Stimulated activated CD8-positive, alpha-beta memory T cell treated with anti-CD3 and anti-CD28 coated beads, Interleukin-7, amount 100 ng/mL, for 24 hours (primary cell): ENCODE results near the gene AREG.

Experiments used
- DNase-seq: peaks from one replicate; pipeline ENCODE4 v3.0.0-alpha.2; 2020; ENCODE audit warnings: low read depth

AREG gene

DNA sequence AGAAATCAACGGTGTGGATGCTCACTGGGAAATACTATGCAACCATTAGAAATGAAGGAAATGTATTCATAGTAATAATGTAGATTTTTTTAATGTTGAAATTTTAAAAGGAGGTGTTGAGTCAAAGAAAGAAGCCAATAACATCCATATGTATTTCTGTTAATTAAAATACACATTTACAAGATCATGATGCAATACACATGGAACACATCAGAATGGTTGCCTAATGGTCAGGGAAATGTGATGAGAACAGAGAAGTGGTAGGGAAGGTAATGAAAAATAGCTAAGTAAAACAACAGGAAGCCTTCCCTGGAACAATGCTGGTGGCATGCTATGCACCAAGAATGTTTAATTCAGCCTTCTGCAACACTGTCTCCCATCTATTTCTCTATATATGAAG is 18.2 kb downstream of the AREG start:
- DNase-seq, result no peak

DNA sequence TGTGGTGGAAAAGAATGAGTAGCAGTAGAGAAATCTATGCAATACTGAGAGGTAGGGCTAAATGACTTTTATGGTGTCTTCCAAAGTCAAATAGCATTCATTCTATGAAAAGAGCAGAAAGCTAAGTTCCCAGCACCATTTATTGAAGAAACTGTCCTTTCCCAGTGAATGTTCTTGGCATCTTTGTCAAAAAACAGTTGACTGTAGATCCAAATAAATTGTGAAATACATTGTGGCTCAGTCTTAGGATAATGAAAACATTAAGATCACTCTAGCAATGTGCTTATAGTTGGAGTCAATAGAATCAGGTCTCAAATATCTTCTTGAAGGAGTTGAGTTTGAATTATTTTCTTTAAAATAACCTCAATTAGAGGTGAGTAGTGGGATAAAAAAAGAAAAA is 19.4 kb downstream of the AREG start:
- DNase-seq, result no peak

DNA sequence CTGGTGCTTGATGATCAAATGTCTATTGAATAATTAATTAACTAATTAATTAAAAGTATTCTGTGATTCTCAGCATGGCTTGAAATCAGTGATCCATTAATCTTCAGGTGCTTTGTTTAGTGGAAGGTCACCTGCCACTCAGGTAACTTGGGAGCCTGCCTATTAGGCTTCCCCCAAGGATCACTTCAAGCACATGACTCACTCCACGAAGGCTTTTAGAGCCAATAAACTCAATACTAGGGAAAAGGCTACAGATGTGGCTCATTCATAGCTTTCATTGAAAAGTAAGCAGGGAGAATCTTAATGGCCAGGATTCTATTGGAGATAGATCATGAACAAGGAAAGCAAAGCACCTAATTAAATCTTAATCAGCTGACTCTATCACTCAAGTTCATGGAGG is 21.3 kb downstream of the AREG start:
- DNase-seq, result no peak

DNA sequence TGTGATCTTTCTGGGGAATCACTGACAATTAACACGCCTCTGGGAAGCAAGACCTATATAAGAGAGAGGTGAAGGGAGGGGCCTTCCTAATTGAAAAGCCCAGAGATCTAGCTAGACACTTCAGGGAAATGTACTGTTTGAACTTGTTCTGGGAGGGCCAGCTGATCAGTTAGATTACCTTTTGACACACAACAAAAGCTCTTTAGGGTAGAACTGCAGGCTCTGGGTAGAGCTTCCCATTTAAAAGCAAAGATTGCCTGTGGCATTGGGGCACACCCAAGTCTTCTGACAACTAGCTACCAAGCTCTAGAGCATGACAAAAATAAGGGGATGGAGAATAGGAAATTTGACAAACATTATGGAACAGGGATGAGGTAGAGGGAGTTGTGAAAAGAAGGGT is 26.3 kb downstream of the AREG start:
- no peak for DNase-seq

DNA sequence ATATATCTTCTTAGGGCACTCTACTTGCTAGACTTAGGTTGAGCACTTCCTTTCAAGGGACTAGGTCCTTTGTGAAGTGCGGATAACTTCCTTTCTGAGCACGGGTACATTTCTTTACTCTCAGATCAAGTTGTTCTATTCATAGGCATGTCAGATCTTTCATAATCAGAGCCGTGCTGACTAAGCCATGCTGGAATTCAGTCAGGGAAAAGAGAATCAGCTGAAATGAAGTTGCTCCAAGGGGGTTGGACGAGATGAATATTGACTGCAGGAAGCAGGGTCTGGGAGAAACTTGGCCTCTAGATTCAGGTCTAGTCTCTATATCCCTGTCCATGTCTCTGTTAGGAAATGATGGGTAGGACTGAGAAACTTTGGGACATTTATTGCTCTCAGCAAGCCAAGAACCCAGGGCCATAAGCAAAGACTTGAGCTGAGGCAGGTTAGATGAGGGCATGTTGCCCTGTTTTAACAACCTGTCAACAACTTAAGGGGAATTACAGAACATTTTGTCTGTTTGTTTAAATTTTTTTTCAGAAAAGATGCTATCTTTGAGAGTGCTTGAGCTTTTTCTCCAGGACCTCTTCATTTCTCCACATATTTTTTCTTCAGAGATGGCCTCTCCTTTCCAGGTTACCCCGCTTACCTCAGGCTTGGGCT is 28.3 kb downstream of the AREG start:
- no peak for DNase-seq

DNA sequence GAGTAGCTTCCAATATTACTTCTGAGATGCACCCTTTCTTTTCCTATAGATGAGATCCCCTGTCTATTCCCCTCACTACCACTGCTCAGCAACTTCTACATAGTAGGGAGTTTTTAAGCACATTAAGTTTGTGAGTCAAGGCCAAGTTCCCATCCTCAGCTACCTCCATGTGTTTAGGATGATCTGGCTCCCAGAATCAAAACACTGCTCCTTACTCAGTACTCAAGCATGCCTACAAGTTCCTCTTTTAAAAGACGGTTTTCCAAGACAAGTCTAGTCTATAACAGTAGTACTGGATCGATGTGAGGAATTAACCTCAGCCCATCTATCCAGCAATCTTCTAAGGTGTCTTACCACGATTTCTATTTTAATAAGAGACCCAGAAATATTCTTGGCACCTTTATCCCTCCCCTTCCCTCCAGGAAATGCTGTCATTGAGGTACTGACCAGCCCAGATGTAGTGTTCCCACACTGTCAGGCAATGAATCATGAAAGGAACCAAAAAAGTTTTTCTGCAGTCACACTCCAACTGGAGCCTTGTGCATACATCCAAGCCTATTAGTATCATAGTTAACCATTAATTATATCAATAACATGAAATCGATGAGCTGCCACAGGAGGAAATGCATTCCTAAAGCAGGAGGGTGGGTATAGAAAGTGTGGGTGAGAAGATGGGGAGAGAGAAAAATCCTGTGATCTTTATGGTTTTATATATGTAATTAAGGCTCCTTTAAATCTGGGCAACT is 29.6 kb downstream of the AREG start:
- DNase-seq, result no peak

DNA sequence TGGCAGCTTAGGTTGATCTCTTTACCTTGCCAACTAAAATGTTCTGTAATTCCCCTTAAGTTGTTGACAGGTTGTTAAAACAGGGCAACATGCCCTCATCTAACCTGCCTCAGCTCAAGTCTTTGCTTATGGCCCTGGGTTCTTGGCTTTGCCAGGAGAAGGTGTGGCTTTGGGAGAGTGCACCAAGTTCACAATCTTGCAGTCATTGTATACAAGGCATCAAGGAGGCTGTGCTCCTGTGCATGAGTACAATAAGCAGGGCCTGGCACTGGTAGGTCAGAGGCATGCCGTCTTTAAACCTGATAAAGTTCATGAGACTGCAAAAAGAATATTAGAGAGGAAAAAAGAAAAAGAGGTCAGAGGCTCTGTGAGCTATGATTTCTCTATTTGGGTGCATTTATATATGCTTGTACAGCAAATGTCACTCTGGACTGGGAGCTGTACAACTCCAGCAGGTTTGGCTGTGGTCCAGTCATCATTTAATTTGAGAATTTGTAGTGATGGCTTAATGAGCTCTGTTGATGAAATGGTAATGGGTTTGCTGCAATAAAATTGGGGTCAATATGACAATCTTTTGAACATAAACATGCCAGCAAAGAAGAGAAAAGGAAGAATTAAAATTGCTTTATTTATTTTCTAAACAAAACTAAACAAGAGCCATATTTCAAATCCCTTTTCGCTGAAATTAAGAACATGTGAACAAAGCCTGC is 30.3 kb downstream of the AREG start:
- no peak for DNase-seq

DNA sequence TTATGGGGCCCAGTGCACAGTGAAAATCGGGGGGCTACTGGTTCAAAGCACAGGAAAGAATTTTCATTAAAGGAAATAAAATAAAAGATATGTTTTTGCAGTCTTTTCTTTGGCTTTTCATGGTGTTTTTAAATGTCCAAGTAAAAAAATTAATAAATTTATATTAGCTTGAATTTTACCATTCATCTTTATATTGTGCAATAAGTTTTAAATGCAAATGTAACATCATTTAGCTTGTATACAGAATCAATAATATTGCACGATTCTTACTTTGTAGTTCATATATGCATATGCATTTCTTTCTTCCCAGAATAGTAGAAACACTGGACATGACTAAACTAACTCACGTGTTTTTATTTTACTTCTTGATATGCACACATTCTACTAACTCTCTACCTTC is 31.0 kb downstream of the AREG start:
- no peak for DNase-seq

DNA sequence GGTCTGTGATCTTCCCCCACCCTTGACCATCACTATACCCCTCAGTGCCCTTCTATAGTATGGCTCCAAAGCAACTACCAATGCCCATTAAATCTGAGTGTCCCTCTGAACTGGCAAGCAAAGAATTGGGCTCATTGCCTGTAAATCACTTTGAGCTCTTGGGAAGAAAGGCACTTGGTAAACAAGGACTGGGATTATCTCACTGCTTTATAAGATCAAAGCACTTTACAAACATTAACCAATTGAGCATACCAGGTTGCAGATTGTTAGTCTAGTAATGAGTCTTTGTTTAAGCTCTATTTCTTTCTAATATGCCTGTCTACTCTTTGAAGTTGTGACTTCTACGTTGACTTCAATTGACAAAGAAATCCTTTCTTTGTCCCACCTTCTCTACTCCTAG is 34.1 kb downstream of the AREG start:
- no peak for DNase-seq

DNA sequence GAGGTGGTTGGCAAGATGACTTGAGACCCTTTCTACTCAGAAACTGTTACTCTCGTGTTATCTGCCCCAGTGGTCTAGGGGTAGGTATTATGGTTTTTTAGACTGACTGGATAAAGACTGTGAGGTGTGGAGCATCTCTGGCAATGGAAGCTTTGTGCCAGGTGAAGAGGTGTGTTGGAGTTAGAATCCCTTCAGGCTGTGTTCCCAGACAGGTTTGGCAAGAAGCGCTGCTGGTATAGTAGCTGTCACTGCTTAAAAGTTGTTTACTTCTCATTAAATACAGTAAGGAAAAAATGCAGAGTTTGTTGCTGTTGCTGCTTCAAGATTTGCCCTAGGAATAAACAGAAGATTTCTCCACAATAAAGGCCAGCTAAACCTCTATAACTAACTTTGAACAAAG is 35.3 kb downstream of the AREG start:
- DNase-seq, result no peak

DNA sequence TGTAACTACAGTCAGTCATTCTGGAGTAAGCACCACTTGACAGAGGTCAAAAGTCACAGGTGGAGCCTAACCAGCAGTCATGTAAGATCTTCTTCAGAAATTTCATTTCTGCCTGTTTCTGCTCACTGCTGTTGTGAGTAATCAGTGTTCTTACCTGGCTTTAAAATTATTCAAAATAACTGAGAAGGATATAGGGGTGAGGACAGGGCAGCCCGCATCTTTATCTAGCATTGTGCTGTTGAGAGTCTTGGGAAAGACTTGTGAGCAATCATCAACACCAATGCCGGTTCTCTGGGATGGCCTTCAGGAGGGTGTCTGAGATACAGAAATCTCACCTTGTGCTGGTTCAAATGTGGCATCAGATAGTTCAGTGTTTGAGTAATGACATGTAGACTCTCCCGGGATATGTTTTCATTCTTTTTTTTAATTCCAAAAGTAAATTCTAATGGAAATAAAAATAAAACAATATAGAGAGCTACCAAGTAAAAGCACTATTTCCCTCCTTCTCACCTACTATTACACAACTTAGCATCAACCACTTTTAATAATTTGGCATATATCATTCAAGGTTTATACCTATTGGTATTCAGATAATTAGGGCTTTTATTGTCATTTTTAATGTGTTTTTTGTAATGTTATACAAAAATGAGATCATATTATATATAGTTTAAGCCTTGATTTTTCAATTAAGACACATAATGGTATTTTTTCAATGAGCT is 37.1 kb downstream of the AREG start:
- DNase-seq, result no peak

DNA sequence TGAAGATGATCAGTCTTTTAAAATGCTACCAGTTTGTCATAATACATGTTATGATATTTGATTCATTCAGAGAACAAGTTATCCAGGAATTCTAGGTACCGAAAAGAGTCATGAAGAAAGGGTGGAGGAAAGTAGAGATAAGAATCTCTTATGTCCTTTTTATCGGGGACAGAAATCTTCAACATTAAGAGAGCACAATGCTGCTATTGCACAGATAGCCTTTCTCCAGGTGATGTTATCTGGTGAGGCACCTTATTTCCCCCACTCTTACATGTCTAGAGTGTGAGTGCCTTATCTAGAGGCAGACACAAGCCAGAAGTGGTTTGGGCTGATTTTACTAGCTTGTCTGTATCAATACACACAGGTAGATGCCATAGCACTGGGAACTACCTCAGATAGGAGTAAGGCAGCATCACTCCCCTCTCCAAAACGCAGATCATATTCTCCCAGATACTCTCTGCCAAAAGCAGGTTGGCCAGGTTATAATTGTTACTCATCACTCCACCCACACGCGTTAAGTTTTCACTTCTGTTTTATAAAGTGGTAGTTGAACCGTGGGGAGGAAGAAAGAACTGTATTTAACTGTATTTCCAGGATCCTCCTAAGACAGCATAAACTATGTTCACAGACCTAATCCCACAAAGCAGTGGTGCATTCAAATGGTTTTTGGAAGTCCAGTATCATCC is 38.4 kb downstream of the AREG start:
- no peak for DNase-seq

DNA sequence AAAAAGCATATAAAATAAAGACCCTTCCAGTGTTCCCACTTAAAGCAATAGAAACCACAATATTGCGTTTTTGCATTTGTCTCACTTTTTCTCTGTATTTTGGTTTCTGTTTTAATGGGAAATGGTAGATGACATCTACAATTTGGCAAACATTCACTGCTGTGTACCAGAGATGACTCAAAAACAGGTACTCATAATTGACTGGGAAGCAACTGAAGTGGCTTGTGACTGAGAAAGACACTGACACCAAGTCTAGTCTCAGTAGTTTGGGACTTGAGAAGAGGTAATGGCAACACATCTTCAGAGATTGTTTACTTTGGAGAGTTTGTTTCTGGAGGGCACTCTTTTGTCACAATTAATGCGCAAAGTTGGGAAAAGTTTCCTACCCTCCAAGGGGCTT is 42.0 kb downstream of the AREG start:
- no peak for DNase-seq

DNA sequence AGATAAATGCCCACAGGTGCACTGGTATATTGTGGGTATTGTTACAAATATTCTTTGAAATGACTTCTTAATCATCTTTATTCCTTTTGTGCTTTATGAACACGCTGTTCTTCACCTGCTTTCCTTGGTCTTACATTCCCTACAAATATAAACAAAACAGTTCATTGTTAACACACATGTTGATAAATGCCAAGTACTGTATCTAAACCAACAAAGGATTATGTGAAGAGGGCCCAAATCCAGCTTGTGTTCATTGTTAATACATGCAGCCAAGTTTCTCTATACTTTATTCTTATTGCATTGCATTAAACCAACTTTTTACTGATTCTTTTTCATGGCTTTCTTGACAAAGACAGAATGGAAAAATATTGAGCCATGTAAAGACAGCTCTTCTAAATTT is 42.8 kb downstream of the AREG start:
- no peak for DNase-seq

DNA sequence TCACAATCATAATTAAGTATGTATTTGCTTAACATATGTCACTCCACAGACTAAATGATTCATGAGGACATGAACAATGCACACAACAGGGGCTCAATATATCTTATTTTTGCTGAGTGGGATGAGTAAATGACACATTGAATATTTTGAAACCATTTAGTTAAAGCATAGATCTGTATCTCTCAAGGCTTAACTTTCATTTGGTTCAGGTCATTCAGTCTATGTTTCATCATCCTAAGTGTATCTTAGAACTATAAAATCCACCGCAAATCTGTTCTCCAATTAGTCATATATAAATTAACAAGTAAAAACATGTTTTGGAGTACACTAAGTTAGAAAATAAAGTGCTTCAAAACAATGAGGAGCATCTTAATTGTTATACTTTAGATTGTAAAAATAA is 45.8 kb downstream of the AREG start:
- no peak for DNase-seq

DNA sequence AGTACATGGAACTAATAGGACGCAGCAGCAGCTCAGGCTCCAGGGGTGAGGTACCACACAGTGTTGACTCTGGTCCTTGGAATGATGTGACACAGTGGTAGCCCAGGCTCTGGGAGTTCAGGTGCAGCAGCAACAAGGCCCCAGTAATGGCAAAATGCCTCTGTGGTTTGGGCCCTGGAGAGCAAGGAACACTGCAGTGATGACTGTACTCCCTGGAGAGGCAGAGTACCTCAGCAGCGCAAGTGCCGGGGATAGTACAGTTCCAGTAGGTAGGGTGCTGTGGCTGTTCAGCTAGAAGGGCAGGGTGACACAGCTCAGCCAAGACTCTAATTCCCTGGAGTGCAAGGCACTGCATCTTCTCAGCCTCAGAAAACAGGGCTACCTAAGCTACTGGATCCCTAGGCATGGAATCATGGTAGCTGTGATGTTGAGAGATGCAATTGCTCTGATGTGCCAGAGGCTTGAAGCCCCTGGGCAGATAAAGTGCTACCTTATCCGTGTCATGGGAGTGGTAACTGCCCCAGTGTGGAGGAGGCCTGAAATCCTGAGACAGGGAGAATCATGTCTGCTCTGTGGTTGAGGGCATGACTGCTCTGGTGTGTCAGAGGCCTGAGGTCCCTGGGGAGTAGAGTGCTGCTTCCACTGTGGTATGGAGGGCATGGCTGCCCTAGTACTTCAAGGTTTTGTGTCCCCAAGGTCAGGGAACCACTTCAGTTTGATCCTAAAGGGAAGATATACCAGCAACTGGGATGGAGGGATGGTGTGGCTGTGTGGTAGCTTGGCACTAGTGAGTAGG is 55.2 kb downstream of the AREG start:
- DNase-seq, result no peak

DNA sequence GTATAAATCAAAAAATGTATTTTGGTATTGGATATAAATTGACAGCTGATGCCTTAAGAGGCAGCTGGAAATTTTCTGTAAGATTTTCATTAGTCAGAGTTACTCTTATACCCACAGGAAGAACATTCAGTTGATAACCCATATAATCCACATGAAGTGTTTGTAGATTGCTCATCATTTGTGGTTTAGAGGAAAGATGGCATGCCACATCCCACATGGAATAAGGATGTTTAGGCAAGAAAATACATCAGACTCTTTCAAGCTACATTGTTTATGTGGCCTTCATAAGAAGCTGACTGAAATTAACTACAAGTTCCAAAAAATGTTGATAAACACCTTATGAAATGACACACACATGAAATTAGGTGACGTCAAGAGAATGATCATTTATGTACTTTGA is 56.6 kb downstream of the AREG start:
- DNase-seq, result no peak

DNA sequence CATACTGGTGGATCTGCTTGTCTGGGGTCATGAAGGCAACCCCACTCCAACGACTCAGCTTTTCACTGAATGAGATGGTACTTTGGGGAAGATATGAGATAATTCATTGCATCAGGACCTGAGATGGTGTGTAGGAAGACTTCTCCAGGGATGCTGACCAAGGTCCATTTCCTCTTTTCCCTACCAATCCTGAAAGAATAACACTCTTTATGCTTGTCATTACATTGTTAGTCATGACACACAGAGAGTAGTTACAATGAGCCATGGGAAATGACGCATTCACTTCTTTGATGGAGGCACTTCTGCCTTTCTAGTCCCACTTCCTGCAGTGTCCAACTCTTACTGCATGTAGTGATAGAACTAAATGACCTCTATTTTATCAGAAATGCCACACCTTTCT is 58.6 kb downstream of the AREG start:
- DNase-seq, result no peak

DNA sequence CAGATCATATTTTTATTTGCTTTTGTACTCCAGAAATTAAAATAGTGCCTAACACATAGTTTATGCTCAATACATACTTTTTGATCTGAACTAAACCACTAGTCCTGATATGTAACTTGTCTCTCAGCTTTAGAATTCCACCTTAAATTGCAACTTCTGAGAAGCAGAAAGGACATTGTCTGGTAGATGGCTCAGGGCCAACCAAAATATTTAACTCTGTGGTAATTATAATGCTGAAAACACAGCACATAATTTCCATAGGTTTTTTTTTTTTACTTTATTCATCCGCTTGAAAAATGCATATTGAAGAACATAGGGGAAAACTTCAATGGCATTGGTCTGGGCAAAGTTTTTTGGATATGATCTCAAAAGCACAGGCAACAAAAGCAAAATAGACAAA is 59.3 kb downstream of the AREG start:
- no peak for DNase-seq
